ENCODE results near the gene DNAH8. TPM values are rescaled to one million over a fixed set of nuclear protein-coding genes. Genes with fewer than 3 reads are reported as not detected.

Gene DNAH8
- total and polyA plus RNA-seq, 10 donors, result 0.20 to 15.6 (median 5.2) TPM

GRCh38 chr6:38827024-38827423 is 111.9 kb downstream of the DNAH8 start:
- WGBS, 5 donors, result 43 to 78% (median 69%) methylated on average over 2 of the region's 2 CpGs
- no peaks in the 10 kb centered on the region for H3K36me3 ChIP-seq
- H3K4me1 ChIP-seq, result no peaks in the 10 kb centered on the region
- no peak overlapping the region for H3K4me3 ChIP-seq
- TF ChIP-seq POLR2AphosphoS5 (IDR thresholded peaks at IDR 0.05), result no peak
- TF ChIP-seq, protein P1, sequence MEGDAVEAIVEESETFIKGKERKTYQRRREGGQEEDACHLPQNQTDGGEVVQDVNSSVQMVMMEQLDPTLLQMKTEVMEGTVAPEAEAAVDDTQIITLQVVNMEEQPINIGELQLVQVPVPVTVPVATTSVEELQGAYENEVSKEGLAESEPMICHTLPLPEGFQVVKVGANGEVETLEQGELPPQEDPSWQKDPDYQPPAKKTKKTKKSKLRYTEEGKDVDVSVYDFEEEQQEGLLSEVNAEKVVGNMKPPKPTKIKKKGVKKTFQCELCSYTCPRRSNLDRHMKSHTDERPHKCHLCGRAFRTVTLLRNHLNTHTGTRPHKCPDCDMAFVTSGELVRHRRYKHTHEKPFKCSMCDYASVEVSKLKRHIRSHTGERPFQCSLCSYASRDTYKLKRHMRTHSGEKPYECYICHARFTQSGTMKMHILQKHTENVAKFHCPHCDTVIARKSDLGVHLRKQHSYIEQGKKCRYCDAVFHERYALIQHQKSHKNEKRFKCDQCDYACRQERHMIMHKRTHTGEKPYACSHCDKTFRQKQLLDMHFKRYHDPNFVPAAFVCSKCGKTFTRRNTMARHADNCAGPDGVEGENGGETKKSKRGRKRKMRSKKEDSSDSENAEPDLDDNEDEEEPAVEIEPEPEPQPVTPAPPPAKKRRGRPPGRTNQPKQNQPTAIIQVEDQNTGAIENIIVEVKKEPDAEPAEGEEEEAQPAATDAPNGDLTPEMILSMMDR (IDR thresholded peaks at IDR 0.05 in 8 of 11, conservative IDR thresholded peaks at IDR 0.05 in 3 of 11), result no peak
- TF ChIP-seq POLR2A (IDR thresholded peaks at IDR 0.05), result no peak
- no peaks in the 10 kb centered on the region for H3K27me3 ChIP-seq (replicated peaks in 1 of 7)
- DNase-seq, result no peak
- no peak overlapping the region for H3K27ac ChIP-seq
- intact Hi-C loops (cut with DNase I; ENCODE audit: low total_unique reads), result no loop called here
- peaks cover 0 to 12% (median 2%) of the 10 kb centered on the region in 8 donors for H3K9me3 ChIP-seq

GRCh38 chr6:38831865-38832264 is 116.8 kb downstream of the DNAH8 start:
- TF ChIP-seq POLR2AphosphoS5 (IDR thresholded peaks at IDR 0.05) (no peak), POLR2A (IDR thresholded peaks at IDR 0.05) (no peak)
- TF ChIP-seq, protein P1 (IDR thresholded peaks at IDR 0.05 in 8 of 11, conservative IDR thresholded peaks at IDR 0.05 in 3 of 11), result no peak
- H3K27ac ChIP-seq, result no peak overlapping the region
- no peaks in the 10 kb centered on the region for H3K27me3 ChIP-seq (replicated peaks in 1 of 7)
- intact Hi-C loops (cut with DNase I; ENCODE audit: low total_unique reads), result no loop called here
- no peak overlapping the region for H3K4me3 ChIP-seq
- DNase-seq, result no peak
- peaks cover 0 to 12% (median 2%) of the 10 kb centered on the region in 8 donors for H3K9me3 ChIP-seq
- no peaks in the 10 kb centered on the region for H3K4me1 ChIP-seq
- H3K36me3 ChIP-seq, result no peaks in the 10 kb centered on the region

DNA sequence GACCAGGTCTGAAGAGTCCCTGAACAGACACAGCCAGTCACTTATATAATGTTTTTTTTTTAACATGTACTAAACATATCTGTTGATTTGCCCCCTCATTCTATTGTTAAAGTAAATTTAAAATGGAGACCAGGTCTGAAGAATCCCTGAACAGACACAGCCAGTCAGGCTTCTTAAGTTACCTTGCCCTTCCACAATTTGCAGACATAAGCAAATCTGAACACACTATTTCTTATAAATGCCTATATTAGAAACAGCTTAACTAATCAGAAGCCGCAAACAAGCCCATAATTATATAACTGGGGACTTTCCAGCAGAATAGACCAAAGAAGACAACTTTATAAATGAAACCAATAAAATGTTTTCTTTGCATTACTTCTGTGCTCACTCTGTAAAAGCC is 118.2 kb downstream of the DNAH8 start:
- Histone ChIP-seq H3K27ac (no peak overlapping the region), H3K4me1 (no peaks in the 10 kb centered on the region), H3K9me3 (peaks cover 0 to 12% (median 2%) of the 10 kb centered on the region in 8 donors), H3K4me3 (no peak overlapping the region), H3K36me3 (no peaks in the 10 kb centered on the region), H3K27me3 (replicated peaks in 1 of 7) (no peaks in the 10 kb centered on the region)
- TF ChIP-seq, protein P1 (IDR thresholded peaks at IDR 0.05 in 8 of 11, conservative IDR thresholded peaks at IDR 0.05 in 3 of 11), result no peak
- TF ChIP-seq POLR2AphosphoS5 (IDR thresholded peaks at IDR 0.05) (no peak), POLR2A (IDR thresholded peaks at IDR 0.05) (no peak)
- 86 to 98% (median 93%) methylated on average over 1 of the region's 1 CpG for WGBS, 5 donors
- intact Hi-C loops (cut with DNase I; ENCODE audit: low total_unique reads), result no loop called here
- no peak for DNase-seq

DNA sequence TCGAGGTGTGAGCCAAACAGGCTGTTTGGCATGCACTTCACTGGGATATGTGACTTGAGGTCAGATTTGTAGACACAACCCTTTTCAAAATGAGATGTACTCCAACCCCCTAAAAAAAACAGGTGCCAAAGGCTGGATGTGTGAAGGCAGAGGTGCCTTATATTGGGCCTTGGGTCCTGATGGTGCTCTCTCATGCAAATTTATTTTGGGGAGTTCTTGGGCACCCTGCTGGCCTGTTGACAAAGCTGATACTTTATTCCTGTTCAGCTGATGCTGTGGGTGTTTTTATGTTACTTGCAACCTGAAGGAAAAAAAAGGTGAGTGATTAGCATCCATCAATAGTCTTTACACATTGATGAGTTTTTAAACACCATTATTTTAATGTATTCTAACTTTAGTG is 121.5 kb downstream of the DNAH8 start:
- intact Hi-C loops (cut with DNase I; ENCODE audit: low total_unique reads), result no loop called here
- H3K4me1 ChIP-seq, result no peaks in the 10 kb centered on the region
- DNase-seq, result no peak
- H3K27me3 ChIP-seq (replicated peaks in 1 of 7), result no peaks in the 10 kb centered on the region
- no peaks in the 10 kb centered on the region for H3K36me3 ChIP-seq
- no peaks in the 10 kb centered on the region for H3K9me3 ChIP-seq
- TF ChIP-seq POLR2A (IDR thresholded peaks at IDR 0.05) (no peak), POLR2AphosphoS5 (IDR thresholded peaks at IDR 0.05) (no peak)
- TF ChIP-seq, protein P1 (IDR thresholded peaks at IDR 0.05 in 8 of 11, conservative IDR thresholded peaks at IDR 0.05 in 3 of 11), result no peak
- H3K4me3 ChIP-seq, result no peak overlapping the region
- 53 to 78% (median 62%) methylated on average over 1 of the region's 1 CpG for WGBS, 5 donors
- no peak overlapping the region for H3K27ac ChIP-seq

Measured in spleen (tissue), 11 donors.